SK-N-SH treated with all-trans-retinoic acid at 6 μM for 48 hours (cell line): ENCODE data around the gene KMT5B.

Source experiments
- ATAC-seq: fragments of 200-7000 bp; cut with Tn5 transposase; 3 replicates; pipeline ENCODE4 v1.9.1; 2020; ENCODE audit warnings: mild to moderate bottlenecking, moderate library complexity
- ARNTL ChIP-seq: fragments of 450-650 bp; formaldehyde crosslinking; IDR thresholded peaks from 2 replicates; pipeline ENCODE4 v1.5.0; 2020; ENCODE audit warnings: low read depth, mild to moderate bottlenecking, moderate library complexity, borderline replicate concordance
- BACH2 ChIP-seq: fragments of 250-450 bp; sonication (Bioruptor Pico); IDR thresholded peaks from 2 replicates; pipeline ENCODE4 v1.9.0; 2021; ENCODE audit warnings: mild to moderate bottlenecking, borderline replicate concordance
- CSDC2 ChIP-seq: fragments of 250-450 bp; sonication (Bioruptor Pico); IDR thresholded peaks from 2 replicates; pipeline ENCODE4 v1.5.0; 2020; ENCODE audit warnings: mild to moderate bottlenecking, moderate library complexity
- ESRRG ChIP-seq: fragments of 250-450 bp; sonication (Bioruptor Pico); IDR thresholded peaks from 2 replicates; pipeline ENCODE4 v1.6.1; 2021; ENCODE audit warnings: mild to moderate bottlenecking
- GLIS3 ChIP-seq: fragments of 250-450 bp; sonication (Bioruptor Pico); IDR thresholded peaks from 2 replicates; pipeline ENCODE4 v1.5.0; 2020; ENCODE audit warnings: mild to moderate bottlenecking, moderate library complexity
- ISL1 ChIP-seq: fragments of 250-450 bp; sonication (Bioruptor Pico); IDR thresholded peaks from 2 replicates; pipeline ENCODE4 v2.1.2; 2022; ENCODE audit warnings: mild to moderate bottlenecking, moderate library complexity
- PPARA ChIP-seq: fragments of 250-450 bp; sonication (Bioruptor Pico); IDR thresholded peaks from 2 replicates; pipeline ENCODE4 v1.5.0; 2020; ENCODE audit warnings: mild to moderate bottlenecking, borderline replicate concordance
- RARB ChIP-seq: fragments of 250-450 bp; sonication (Bioruptor Pico); IDR thresholded peaks from 2 replicates; pipeline ENCODE4 v1.8.0; 2021; ENCODE audit warnings: mild to moderate bottlenecking, moderate library complexity
- SNAI2 ChIP-seq: fragments of 250-450 bp; sonication (Bioruptor Pico); IDR thresholded peaks from 2 replicates; pipeline ENCODE4 v1.5.0; 2020; ENCODE audit warnings: mild to moderate bottlenecking, moderate library complexity
- TCF4 ChIP-seq: fragments of 250-450 bp; sonication (Bioruptor Pico); IDR thresholded peaks from 2 replicates; pipeline ENCODE4 v1.8.0; 2021; ENCODE audit warnings: mild to moderate bottlenecking, moderate library complexity, borderline replicate concordance
- TOX ChIP-seq: fragments of 250-450 bp; sonication (Bioruptor Pico); IDR thresholded peaks from 2 replicates; pipeline ENCODE4 v1.8.0; 2021; ENCODE audit warnings: mild to moderate bottlenecking, moderate library complexity, borderline replicate concordance
- TSHZ2 ChIP-seq: fragments of 250-450 bp; sonication (Bioruptor Pico); IDR thresholded peaks from 2 replicates; pipeline ENCODE4 v1.5.0; 2020; ENCODE audit warnings: mild to moderate bottlenecking, moderate library complexity
- ZC3H10 ChIP-seq: fragments of 250-450 bp; sonication (Bioruptor Pico); IDR thresholded peaks from 2 replicates; pipeline ENCODE4 v1.5.1; 2021; ENCODE audit warnings: mild to moderate bottlenecking, moderate library complexity
- ZFP3 ChIP-seq: fragments of 250-450 bp; sonication (Bioruptor Pico); IDR thresholded peaks from 2 replicates; pipeline ENCODE4 v1.5.0; 2020; ENCODE audit warnings: mild to moderate bottlenecking, moderate library complexity
- ZFP30 ChIP-seq: fragments of 450-650 bp; formaldehyde crosslinking; IDR thresholded peaks from 2 replicates; pipeline ENCODE4 v1.5.0; 2022; ENCODE audit warnings: mild to moderate bottlenecking, moderate library complexity
- ZNF565 ChIP-seq: fragments of 450-650 bp; formaldehyde crosslinking; conservative IDR thresholded peaks from 2 replicates; pipeline ENCODE4 v1.5.0; 2020; ENCODE audit warnings: low read depth, mild to moderate bottlenecking, moderate library complexity
- ZNF70 ChIP-seq: fragments of 450-650 bp; formaldehyde crosslinking; IDR thresholded peaks from 2 replicates; pipeline ENCODE4 v1.5.0; 2020; ENCODE audit warnings: mild to moderate bottlenecking, moderate library complexity
- ZNF8 ChIP-seq: fragments of 450-650 bp; formaldehyde crosslinking; IDR thresholded peaks from 2 replicates; pipeline ENCODE4 v1.5.0; 2020; ENCODE audit warnings: mild to moderate bottlenecking, moderate library complexity
- TF ChIP-seq, protein P1 (sequence below): fragments of 250-450 bp; sonication (Bioruptor Pico); IDR thresholded peaks from 2 replicates; pipeline ENCODE4 v1.8.0; 2021; ENCODE audit warnings: low read depth, mild to moderate bottlenecking, moderate library complexity, borderline replicate concordance
- TF ChIP-seq, protein P2 (sequence below): fragments of 250-450 bp; sonication (Bioruptor Pico); IDR thresholded peaks from 2 replicates; pipeline ENCODE4 v1.5.1; 2021; ENCODE audit warnings: mild to moderate bottlenecking, moderate library complexity
- TF ChIP-seq, protein P3 (sequence below): fragments of 250-450 bp; sonication (Bioruptor Pico); IDR thresholded peaks from 2 replicates; pipeline ENCODE4 v1.5.1; 2020; ENCODE audit warnings: low read depth, mild to moderate bottlenecking, moderate library complexity
- TF ChIP-seq, protein P4 (sequence below): fragments of 250-450 bp; sonication (Bioruptor Pico); IDR thresholded peaks from 2 replicates; pipeline ENCODE4 v1.8.0; 2020; ENCODE audit warnings: mild to moderate bottlenecking, moderate library complexity, borderline replicate concordance

The KMT5B gene

DNA sequence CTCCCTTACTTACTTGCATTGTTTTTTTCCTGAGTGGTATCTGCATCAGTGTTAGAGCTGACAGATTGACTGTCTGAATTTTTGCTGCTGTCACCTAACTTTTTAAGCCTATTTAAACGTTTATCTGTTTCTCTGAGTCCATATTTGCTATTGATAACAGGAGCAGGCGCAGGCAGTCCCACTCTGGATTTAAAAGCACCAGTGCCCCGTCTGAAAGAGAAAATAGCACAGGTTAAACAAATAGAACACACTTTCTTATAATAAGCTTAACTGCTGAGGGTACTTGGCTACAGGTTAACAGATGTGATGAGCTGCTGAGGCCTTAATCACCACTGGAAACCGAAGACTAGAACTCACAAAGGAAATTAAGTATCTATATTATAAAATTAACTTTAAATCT, 46.1 kb downstream of the KMT5B start:
- ATAC-seq, result no peak
- no peak for TF ChIP-seq SNAI2
- no peak for TF ChIP-seq GLIS3
- TF ChIP-seq ZNF8 (CRISPR knock-in tag), result no peak
- TF ChIP-seq, protein P1, sequence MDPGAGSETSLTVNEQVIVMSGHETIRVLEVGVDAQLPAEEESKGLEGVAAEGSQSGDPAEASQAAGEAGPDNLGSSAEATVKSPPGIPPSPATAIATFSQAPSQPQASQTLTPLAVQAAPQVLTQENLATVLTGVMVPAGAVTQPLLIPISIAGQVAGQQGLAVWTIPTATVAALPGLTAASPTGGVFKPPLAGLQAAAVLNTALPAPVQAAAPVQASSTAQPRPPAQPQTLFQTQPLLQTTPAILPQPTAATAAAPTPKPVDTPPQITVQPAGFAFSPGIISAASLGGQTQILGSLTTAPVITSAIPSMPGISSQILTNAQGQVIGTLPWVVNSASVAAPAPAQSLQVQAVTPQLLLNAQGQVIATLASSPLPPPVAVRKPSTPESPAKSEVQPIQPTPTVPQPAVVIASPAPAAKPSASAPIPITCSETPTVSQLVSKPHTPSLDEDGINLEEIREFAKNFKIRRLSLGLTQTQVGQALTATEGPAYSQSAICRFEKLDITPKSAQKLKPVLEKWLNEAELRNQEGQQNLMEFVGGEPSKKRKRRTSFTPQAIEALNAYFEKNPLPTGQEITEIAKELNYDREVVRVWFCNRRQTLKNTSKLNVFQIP (CRISPR knock-in tag), result no peak
- no peak for TF ChIP-seq ZC3H10 (CRISPR knock-in tag)
- no peak for TF ChIP-seq TSHZ2
- no peak for TF ChIP-seq ZNF70
- no peak for TF ChIP-seq ISL1 (CRISPR knock-in tag)
- TF ChIP-seq, protein P2, sequence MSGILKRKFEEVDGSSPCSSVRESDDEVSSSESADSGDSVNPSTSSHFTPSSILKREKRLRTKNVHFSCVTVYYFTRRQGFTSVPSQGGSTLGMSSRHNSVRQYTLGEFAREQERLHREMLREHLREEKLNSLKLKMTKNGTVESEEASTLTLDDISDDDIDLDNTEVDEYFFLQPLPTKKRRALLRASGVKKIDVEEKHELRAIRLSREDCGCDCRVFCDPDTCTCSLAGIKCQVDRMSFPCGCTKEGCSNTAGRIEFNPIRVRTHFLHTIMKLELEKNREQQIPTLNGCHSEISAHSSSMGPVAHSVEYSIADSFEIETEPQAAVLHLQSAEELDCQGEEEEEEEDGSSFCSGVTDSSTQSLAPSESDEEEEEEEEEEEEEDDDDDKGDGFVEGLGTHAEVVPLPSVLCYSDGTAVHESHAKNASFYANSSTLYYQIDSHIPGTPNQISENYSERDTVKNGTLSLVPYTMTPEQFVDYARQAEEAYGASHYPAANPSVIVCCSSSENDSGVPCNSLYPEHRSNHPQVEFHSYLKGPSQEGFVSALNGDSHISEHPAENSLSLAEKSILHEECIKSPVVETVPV (CRISPR knock-in tag), result no peak
- TF ChIP-seq, protein P3, sequence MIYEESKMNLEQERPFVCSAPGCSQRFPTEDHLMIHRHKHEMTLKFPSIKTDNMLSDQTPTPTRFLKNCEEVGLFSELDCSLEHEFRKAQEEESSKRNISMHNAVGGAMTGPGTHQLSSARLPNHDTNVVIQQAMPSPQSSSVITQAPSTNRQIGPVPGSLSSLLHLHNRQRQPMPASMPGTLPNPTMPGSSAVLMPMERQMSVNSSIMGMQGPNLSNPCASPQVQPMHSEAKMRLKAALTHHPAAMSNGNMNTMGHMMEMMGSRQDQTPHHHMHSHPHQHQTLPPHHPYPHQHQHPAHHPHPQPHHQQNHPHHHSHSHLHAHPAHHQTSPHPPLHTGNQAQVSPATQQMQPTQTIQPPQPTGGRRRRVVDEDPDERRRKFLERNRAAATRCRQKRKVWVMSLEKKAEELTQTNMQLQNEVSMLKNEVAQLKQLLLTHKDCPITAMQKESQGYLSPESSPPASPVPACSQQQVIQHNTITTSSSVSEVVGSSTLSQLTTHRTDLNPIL (CRISPR knock-in tag), result no peak
- no peak for TF ChIP-seq ZFP3
- TF ChIP-seq ARNTL, result no peak
- TF ChIP-seq ZFP30 (CRISPR knock-in tag), result no peak
- TF ChIP-seq ESRRG (CRISPR knock-in tag), result no peak
- no peak for TF ChIP-seq TOX (CRISPR knock-in tag)
- no peak for TF ChIP-seq TCF4 (CRISPR knock-in tag)
- no peak for TF ChIP-seq BACH2 (CRISPR knock-in tag)

DNA sequence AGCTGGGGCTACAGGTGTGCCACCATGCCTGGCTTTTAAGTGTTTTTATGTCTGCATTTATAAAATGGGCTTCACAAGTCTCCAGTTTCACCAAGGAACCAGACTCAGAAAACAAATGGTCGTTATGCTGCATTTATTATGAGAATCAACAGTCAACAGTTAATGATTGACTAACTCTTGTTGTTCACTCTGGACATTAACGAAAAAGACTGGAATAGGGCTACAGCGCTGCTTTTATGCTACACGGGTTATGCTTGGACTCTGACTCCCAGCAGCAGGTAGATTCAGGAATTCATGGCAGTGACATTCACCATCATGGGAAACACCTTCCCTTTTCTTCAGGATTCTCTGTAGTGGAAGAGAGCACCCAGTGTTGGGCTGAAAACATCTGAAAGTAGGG, 47.5 kb downstream of the KMT5B start:
- ATAC-seq, result no peak
- TF ChIP-seq BACH2 (CRISPR knock-in tag), result no peak
- no peak for TF ChIP-seq PPARA (CRISPR knock-in tag)
- TF ChIP-seq, protein P3 (CRISPR knock-in tag), result no peak
- no peak for TF ChIP-seq ZFP3
- TF ChIP-seq CSDC2, result no peak
- TF ChIP-seq, all 23 proteins: peak for 0

DNA sequence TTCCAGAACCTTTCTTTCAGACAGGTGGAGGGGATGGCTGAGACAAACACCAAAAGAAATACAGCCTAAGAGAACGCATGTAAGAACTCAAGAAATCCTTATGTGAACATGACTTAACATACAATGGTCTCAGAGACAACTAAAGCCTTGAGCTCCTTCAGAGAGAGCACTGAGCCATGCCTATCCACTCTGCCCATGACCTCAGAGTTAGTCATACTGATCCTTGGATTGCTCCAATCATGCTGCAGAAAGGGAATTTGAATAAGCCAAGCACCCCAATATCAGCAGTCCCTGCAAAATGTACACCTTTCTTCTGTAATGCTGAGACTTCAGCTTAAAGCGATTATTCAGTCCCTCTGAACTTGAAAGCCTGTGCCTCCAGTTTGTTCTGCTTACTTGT, 48.7 kb downstream of the KMT5B start:
- ATAC-seq, result peak; percentile 53; the same call in 2 of the 3 replicates
- TF ChIP-seq PPARA (CRISPR knock-in tag) (no peak), GLIS3 (no peak), TCF4 (CRISPR knock-in tag) (no peak), ZNF8 (CRISPR knock-in tag) (no peak), RARB (CRISPR knock-in tag) (no peak), ZNF565 (CRISPR knock-in tag) (no peak), ZFP30 (CRISPR knock-in tag) (no peak), CSDC2 (no peak), SNAI2 (no peak), TSHZ2 (no peak)
- TF ChIP-seq, protein P4, sequence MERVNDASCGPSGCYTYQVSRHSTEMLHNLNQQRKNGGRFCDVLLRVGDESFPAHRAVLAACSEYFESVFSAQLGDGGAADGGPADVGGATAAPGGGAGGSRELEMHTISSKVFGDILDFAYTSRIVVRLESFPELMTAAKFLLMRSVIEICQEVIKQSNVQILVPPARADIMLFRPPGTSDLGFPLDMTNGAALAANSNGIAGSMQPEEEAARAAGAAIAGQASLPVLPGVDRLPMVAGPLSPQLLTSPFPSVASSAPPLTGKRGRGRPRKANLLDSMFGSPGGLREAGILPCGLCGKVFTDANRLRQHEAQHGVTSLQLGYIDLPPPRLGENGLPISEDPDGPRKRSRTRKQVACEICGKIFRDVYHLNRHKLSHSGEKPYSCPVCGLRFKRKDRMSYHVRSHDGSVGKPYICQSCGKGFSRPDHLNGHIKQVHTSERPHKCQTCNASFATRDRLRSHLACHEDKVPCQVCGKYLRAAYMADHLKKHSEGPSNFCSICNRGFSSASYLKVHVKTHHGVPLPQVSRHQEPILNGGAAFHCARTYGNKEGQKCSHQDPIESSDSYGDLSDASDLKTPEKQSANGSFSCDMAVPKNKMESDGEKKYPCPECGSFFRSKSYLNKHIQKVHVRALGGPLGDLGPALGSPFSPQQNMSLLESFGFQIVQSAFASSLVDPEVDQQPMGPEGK (CRISPR knock-in tag), result no peak
- TF ChIP-seq, protein P2 (CRISPR knock-in tag), result no peak
